HT1080 (cell line): ENCODE results near the gene SS18L1. TPM values are rescaled to one million over a fixed set of nuclear protein-coding genes. Genes with fewer than 3 reads are reported as not detected.

Source experiments
- DNase-seq: peaks from one replicate; pipeline ENCODE4 v3.0.0-alpha.2; 2015; ENCODE audit warnings: low read depth
- total RNA-seq: library from RNA; depleted of rRNA; stranded (reverse); fragments of >200 nt; shearing (Covaris generic); gene quantifications from 2 replicates; pipeline ENCODE4 v1.2.3, GENCODE V29; 2014

The SS18L1 gene
- total RNA-seq, 1 experiment from 2014 or later = 12.8 TPM

DNA sequence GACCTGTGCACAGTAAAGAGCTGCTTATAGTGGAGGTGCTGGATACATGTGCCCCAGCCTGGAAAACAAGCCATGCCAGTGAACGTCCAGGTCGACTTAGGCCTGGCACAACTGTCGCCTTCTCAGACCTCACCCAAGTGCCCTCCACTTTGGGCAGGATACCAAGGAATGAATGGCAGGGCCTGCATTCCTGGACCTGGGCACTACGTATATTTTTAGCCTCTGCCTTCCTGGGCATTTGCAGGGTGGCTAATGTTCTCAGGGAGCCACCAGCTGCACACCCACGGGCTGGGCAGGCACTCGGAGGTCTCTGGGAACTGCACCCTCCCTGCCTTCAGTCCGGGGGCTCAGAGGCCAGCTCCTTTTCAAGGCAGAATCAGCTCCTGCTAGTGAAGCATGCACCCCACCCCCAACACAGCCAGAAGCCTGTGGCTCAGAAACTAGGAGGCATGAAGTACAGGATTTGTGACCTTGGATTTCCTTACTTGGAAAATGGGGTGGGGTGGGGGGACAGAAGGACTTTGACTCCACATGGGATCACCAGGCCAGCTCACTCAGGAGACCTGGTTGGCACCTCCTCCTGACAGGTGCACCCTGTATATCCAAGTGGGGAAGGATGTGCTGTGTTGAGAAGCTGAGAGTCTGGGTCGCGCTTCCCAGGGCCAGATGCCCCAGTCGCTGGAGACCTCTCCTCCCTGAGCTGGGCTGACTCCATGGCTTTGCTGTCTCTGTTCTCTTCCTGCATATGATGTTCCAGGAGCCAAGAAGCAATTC lies 23.8 kb upstream of the SS18L1 start:
- DNase-seq = no peak

GRCh38 chr20:62120365-62120762 lies 23.2 kb upstream of the SS18L1 start:
- no peak for DNase-seq

DNA sequence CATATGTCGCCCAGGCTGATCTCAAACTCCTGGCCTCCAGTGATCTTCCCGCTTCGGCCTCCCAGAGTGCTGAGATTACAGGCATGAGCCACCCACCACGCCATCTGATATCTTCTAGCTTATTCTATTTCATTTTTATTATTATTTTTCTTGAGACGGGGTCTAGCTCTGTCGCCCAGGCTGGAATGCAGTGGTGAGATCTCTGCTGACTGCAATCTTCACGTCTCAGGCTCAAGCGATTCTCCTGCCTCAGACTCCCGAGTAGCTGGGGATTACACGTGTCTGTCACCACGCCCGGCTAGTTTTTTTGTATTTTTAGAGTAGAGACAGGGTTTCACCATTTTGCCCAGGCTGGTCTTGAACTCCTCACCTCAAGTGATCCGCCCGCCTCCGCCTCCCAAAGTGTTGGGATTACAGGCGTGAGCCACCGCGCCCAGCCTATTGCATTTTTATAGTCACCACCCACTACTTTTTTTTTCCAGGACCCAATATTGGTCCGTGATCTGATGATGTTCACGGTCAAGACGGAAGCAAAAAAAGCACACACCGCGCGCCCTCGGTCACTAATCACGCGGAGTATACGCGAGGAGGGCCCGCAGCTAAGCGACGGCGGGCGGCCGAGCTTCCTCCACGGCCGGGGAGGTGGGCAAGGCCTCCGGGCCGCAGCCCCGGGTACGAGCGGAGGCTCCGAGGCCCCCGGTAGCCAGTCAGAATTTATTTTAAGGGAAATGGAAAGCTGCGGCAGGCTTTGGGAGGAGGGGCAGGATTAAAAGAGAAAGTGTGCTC lies 22.4 kb upstream of the SS18L1 start:
- DNase-seq = peak; percentile 65

GRCh38 chr20:62121776-62122653 lies 21.6 kb upstream of the SS18L1 start, which contains the start of gene LSM14B:
TSS of gene LSM14B (plus strand) at chr20:62122475. CDS start at chr20:62122667, 192 bp downstream.
- DNase-seq = peak; percentile 93

GRCh38 chr20:62122654-62123449 lies 20.7 kb upstream of the SS18L1 start:
- DNase-seq = no peak

GRCh38 chr20:62123450-62124118 lies 20.0 kb upstream of the SS18L1 start:
- DNase-seq = no peak

DNA sequence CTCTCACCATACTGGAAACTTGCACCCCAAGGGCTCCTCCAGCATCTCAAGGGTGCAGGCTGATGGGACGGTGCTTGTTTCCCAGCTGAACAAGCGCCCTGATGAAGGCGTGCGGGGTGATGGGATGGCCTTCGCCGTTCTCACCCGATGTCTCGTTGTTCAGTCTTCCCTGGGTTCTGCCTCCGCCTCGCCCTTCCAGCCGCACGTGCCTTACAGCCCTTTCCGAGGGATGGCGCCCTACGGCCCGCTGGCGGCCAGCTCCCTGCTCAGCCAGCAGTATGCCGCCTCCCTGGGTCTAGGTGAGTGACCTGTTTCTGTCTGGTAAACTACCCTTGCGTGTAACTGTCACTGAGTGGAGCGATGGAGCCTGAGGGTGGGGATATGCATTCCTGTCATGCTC lies 17.4 kb upstream of the SS18L1 start:
- DNase-seq = no peak

DNA sequence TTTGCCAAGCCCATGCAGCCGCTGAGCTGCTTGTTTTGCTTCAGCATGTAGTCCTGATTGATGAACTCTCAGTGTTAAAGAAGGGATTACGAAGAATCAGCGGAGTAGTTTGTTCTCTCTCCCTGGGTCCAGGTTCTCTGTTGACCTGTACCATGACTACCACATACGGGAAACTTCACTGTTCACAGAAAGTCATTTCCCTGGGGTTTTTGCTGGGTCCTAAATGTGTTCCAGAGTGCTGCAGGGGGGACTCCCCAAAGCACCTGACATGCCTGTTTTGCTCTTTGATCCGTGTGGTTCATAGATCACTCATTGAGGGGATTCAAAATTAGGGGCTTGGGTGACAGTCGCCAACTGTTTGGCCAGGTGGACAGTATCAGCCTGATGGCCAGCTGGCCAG lies 15.8 kb upstream of the SS18L1 start:
- no peak for DNase-seq

GRCh38 chr20:62128502-62128901 lies 15.1 kb upstream of the SS18L1 start:
- no peak for DNase-seq

- no peak for DNase-seq
Observed at GRCh38 chr20:62129731-62130531, 13.6 kb upstream of the SS18L1 start.

DNA sequence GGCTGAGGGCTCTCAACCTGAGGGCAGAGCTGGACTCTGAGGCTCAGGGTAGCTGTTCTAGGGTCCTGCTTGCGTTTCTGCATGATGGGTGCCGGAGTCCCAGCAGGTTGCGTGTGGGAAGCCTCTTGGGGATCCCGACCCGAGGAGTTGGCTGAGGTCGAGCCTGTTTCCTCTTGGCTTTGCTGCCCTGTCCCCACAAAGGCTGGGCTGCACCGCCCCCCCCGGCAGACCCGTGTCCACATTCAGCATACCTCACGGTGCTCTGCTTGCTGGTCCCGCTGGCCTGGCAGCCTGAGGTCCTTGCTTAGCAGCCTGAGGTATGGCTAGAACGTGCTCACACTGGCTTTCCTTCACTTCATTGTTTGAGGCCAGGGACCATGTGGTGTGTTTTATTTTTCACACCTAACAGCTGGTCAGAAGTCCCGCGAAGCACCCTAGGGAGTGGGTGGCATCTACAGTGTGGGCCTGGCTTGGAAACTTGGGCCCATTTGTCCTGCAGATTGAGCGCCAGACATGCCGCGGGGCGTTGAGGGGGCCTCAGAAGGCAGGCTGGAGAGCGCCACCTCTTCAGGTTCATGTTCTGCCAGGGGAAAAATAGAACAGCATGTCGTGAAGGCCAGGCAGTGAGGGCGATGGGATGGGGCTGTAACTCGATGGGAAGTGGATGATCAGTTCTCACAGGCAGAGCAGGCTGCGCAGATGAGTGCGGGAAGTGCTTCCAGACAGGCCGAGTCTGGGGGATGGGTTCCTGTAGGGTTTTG lies 11.8 kb upstream of the SS18L1 start:
- DNase-seq = no peak

GRCh38 chr20:62132421-62132820 lies 11.1 kb upstream of the SS18L1 start:
- DNase-seq = no peak

DNA sequence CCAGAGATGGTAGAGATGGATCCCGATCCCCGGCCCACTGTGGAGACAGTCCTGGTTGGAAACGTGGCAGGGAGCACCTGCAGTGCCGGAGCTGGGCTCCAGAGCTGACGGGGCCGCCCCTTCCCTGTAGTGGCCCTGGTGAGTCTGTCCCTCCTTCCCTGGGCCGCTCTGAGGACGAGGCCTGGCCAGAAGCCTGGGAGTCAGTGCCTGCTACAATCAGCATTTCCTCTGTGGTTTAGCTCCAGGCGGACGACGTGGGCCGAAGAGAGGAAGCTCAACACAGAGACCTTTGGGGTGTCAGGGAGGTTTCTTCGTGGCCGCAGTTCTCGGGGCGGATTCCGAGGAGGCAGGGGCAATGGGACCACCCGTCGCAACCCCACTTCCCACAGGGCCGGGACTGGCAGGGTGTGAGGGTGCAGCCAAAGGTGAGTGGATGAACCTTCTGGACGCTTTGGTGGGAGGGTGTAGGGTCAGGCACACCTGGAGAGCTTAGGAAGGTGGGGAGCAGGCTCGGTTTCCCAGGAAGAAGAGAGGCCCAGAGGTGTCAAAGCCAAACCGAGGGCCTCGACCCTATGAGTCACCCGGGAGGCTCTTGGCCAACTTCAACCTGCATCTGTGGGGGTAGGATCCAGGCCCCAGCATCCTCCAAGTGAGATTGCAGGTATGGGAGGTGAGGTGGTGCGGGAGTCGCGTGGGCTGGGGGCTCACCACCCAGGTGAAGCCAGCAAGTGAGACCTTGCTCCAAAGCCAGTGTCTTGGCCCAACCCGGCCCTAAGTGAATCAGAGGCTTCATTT lies 10.3 kb upstream of the SS18L1 start:
- DNase-seq = no peak

- DNase-seq = no peak
Observed at GRCh38 chr20:62133864-62134263, 9.7 kb upstream of the SS18L1 start.

GRCh38 chr20:62134735-62135231 lies 8.8 kb upstream of the SS18L1 start:
- DNase-seq = no peak

- DNase-seq = no peak
Observed at GRCh38 chr20:62135573-62136266, 7.8 kb upstream of the SS18L1 start.
